Measurements from ENCODE around the gene MED27.

- TF ChIP-seq, protein P1, sequence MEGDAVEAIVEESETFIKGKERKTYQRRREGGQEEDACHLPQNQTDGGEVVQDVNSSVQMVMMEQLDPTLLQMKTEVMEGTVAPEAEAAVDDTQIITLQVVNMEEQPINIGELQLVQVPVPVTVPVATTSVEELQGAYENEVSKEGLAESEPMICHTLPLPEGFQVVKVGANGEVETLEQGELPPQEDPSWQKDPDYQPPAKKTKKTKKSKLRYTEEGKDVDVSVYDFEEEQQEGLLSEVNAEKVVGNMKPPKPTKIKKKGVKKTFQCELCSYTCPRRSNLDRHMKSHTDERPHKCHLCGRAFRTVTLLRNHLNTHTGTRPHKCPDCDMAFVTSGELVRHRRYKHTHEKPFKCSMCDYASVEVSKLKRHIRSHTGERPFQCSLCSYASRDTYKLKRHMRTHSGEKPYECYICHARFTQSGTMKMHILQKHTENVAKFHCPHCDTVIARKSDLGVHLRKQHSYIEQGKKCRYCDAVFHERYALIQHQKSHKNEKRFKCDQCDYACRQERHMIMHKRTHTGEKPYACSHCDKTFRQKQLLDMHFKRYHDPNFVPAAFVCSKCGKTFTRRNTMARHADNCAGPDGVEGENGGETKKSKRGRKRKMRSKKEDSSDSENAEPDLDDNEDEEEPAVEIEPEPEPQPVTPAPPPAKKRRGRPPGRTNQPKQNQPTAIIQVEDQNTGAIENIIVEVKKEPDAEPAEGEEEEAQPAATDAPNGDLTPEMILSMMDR (IDR thresholded peaks at IDR 0.05): no peak
- no peak for TF ChIP-seq POLR2AphosphoS5 (IDR thresholded peaks at IDR 0.05)
- no peak for TF ChIP-seq POLR2A (IDR thresholded peaks at IDR 0.05; ENCODE audit: low read depth)
- no peak for TF ChIP-seq EP300 (IDR thresholded peaks at IDR 0.05)
Measured at GRCh38 chr9:131982671-131983239, 96.9 kb downstream of the MED27 start.
